Common myeloid progenitor, CD34-positive (primary cell): ENCODE results near the gene VPS33A.

Experiments
- CTCF ChIA-PET: fragments of 350-600 bp; sonication (Branson Sonifier 250); formaldehyde crosslinking; loops from one replicate; lab custom pipeline; 2021; ENCODE audit warnings: antibody characterized with exemption; lab: Charles Lee
- POLR2A ChIA-PET: fragments of 350-600 bp; sonication (Branson Sonifier 250); formaldehyde crosslinking; loops from one replicate; lab custom pipeline; 2021; ENCODE audit warnings: antibody characterized with exemption; lab: Charles Lee
- DNase-seq, 3 donors: peaks; one replicate each; pipeline versions ENCODE4 v3.0.0 to v3.0.0-alpha.2; 2013
- H3K27ac ChIP-seq, 2 experiments: 1 replicate in 1 of 2; 2 replicates in 1 of 2; pipeline ENCODE4 v1.7.0; 2013; ENCODE audit warnings: inconsistent platforms in 2 of 2, low read length in 2 of 2, mild to moderate bottlenecking in 2 of 2, low read depth in 1 of 2, moderate library complexity in 1 of 2; ENCODE audit not compliant: severe bottlenecking in 2 of 2, insufficient read depth in 1 of 2, poor library complexity in 1 of 2
- H3K27me3 ChIP-seq, 5 experiments: replicated peaks in 2 of 5; 1 replicate in 3 of 5; 2 replicates in 2 of 5; pipeline versions ENCODE4 v1.6.1 to v1.7.0; 2013; ENCODE audit warnings: low read length in 4 of 5, mild to moderate bottlenecking in 2 of 5, moderate library complexity in 2 of 5, inconsistent platforms in 1 of 5; ENCODE audit not compliant: insufficient read depth in 5 of 5, control insufficient read depth in 4 of 5
- H3K36me3 ChIP-seq, 4 experiments: 1 replicate in 2 of 4; 2 replicates in 2 of 4; pipeline versions ENCODE4 v1.6.1 to v1.7.0; 2013; ENCODE audit warnings: low read length in 3 of 4, control low read depth in 1 of 4, mild to moderate bottlenecking in 1 of 4; ENCODE audit not compliant: control insufficient read depth in 4 of 4, insufficient read depth in 4 of 4
- H3K4me1 ChIP-seq, 4 experiments: 1 replicate in 3 of 4; 2 replicates in 1 of 4; pipeline versions ENCODE4 v1.6.1 to v1.7.1; 2013; ENCODE audit warnings: low read length in 3 of 4, mild to moderate bottlenecking in 3 of 4, control low read depth in 1 of 4, inconsistent platforms in 1 of 4, moderate library complexity in 1 of 4; ENCODE audit not compliant: control insufficient read depth in 4 of 4, insufficient read depth in 4 of 4; ENCODE audit errors: control extremely low read depth in 1 of 4
- H3K4me3 ChIP-seq, 7 experiments: 1 replicate in 4 of 7; 2 replicates in 3 of 7; pipeline versions ENCODE4 v1.5.1 to v1.7.0; 2013; ENCODE audit warnings: mild to moderate bottlenecking in 7 of 7, low read length in 6 of 7, moderate library complexity in 6 of 7, inconsistent platforms in 2 of 7, low read depth in 2 of 7, control low read depth in 1 of 7; ENCODE audit not compliant: insufficient read depth in 4 of 7, control insufficient read depth in 1 of 7; ENCODE audit errors: extremely low read depth in 1 of 7
- H3K9me3 ChIP-seq, 5 experiments: 1 replicate in 4 of 5; 2 replicates in 1 of 5; pipeline versions ENCODE4 v1.6.1 to v1.7.1; 2013; ENCODE audit warnings: low read length in 4 of 5, mild to moderate bottlenecking in 2 of 5, inconsistent platforms in 1 of 5, low read depth in 1 of 5, moderate library complexity in 1 of 5; ENCODE audit not compliant: control insufficient read depth in 4 of 5, insufficient read depth in 2 of 5; ENCODE audit errors: control extremely low read depth in 1 of 5
- WGBS: methylation state at CpG from one replicate; pipeline ENCODE4 v1.1.5; 2013; ENCODE audit not compliant: insufficient coverage; 5-methylcytosine and 5-hydroxymethylcytosine counted together

The VPS33A gene

GRCh38 chr12:122226366-122227125, 39.7 kb downstream of the VPS33A start:
- H3K36me3 ChIP-seq, result peaks cover 10 to 40% (median 29%) of the 10 kb centered on the region in 4 experiments
- no peak overlapping the region for H3K27ac ChIP-seq
- no peak for DNase-seq
- CTCF ChIA-PET, result interaction anchor here (1.1 to 1.4 kb wide), 2 partner anchors 11 to 26 kb away, joined by 3 to 4 read pairs; no protein-coding TSS in a partner anchor
- 5% methylated on average over 54 of the region's 55 CpGs for WGBS
- peaks cover 0 to 29% (median 21%) of the 10 kb centered on the region in 4 experiments for H3K4me1 ChIP-seq
- H3K9me3 ChIP-seq, result no peaks in the 10 kb centered on the region
- peak overlapping the region in 6 of 7 experiments; percentile 23 to 78 (median 60) for H3K4me3 ChIP-seq
- POLR2A ChIA-PET, result interaction anchor here (0.8 to 1.1 kb wide), 5 partner anchors 10 to 94 kb away, joined by 3 to 4 read pairs (median 3); partner anchors contain the start of gene VPS33A
- no peaks in the 10 kb centered on the region for H3K27me3 ChIP-seq

- CTCF ChIA-PET, result interaction anchor here (1.1 to 1.2 kb wide), 2 partner anchors 36 to 130 kb away, joined by 3 read pairs; no protein-coding TSS in a partner anchor
Observed at GRCh38 chr12:122225683-122226365, 40.5 kb downstream of the VPS33A start, which contains the start of gene DIABLO. Gene DIABLO (minus strand): TSS chr12:122226052. CDS start chr12:122226014, 38 bp downstream.

GRCh38 chr12:122216445-122216844, 49.8 kb downstream of the VPS33A start:
- no CpG with 5 or more reads among the region's 1 CpG for WGBS
- Histone ChIP-seq H3K27me3 (no peaks in the 10 kb centered on the region), H3K27ac (no peak overlapping the region), H3K4me3 (no peak overlapping the region), H3K36me3 (peaks cover 29 to 81% (median 58%) of the 10 kb centered on the region in 4 experiments), H3K4me1 (no peaks in the 10 kb centered on the region), H3K9me3 (no peaks in the 10 kb centered on the region)
- ChIA-PET POLR2A (interaction anchor here (0.5 to 1.0 kb wide), 2 partner anchors 15 to 173 kb away, joined by 3 read pairs; no protein-coding TSS in a partner anchor), CTCF (interaction anchor here (0.8 to 1.2 kb wide), 2 partner anchors 11 to 24 kb away, joined by 3 to 4 read pairs; no protein-coding TSS in a partner anchor)
- no peak for DNase-seq

More at GRCh38 chr12:122225683-122226365, 40.5 kb downstream of the VPS33A start, which contains the start of gene DIABLO:
- Histone ChIP-seq H3K27me3 (no peaks in the 10 kb centered on the region), H3K9me3 (no peaks in the 10 kb centered on the region), H3K36me3 (peaks cover 6 to 40% (median 29%) of the 10 kb centered on the region in 4 experiments), H3K4me3 (peak within 1 kb of the TSS; percentile 74 to 99 (median 96)), H3K4me1 (peaks cover 0 to 29% (median 21%) of the 10 kb centered on the region in 4 experiments), H3K27ac (peak within 1 kb of the TSS; percentile 89 to 94)
- POLR2A ChIA-PET, result interaction anchor here (0.8 to 1.1 kb wide), 6 partner anchors 11 to 94 kb away, joined by 3 to 4 read pairs (median 3); partner anchors contain the start of gene VPS33A
- under 1% methylated on average over 63 of the region's 74 CpGs for WGBS
- DNase-seq, result peak; percentile 99 to 100 (median 100)

- no peaks in the 10 kb centered on the region for H3K9me3 ChIP-seq
- no peaks in the 10 kb centered on the region for H3K27me3 ChIP-seq
- DNase-seq, result no peak
- H3K27ac ChIP-seq, result no peak overlapping the region
- no peak overlapping the region for H3K4me3 ChIP-seq
- H3K4me1 ChIP-seq, result no peaks in the 10 kb centered on the region
- WGBS, result 89% methylated on average over 3 of the region's 5 CpGs
- H3K36me3 ChIP-seq, result peaks cover 29 to 80% (median 59%) of the 10 kb centered on the region in 4 experiments
- ChIA-PET CTCF (interaction anchor here (0.6 to 1.2 kb wide), 4 partner anchors 8 to 29 kb away, joined by 3 to 4 read pairs (median 4); no protein-coding TSS in a partner anchor), POLR2A (no interaction called here)
Observed at GRCh38 chr12:122215771-122216170, 50.5 kb downstream of the VPS33A start.

- peaks cover 11 to 53% (median 42%) of the 10 kb centered on the region in 4 experiments for H3K36me3 ChIP-seq
- WGBS, result 95% methylated on average over 15 of the region's 18 CpGs
- CTCF ChIA-PET, result interaction anchor here (0.5 to 3.9 kb wide), 4 partner anchors 13 to 221 kb away, joined by 3 to 15 read pairs (median 3); no protein-coding TSS in a partner anchor
- no peaks in the 10 kb centered on the region for H3K9me3 ChIP-seq
- no peak for DNase-seq
- H3K4me3 ChIP-seq, result no peak overlapping the region
- H3K27me3 ChIP-seq, result peaks cover 0 to 31% (median 8%) of the 10 kb centered on the region in 5 experiments
- POLR2A ChIA-PET, result no interaction called here
- peaks cover 0 to 19% (median 11%) of the 10 kb centered on the region in 4 experiments for H3K4me1 ChIP-seq
- no peak overlapping the region for H3K27ac ChIP-seq
Observed at GRCh38 chr12:122208073-122208820, 58.0 kb downstream of the VPS33A start.

- Histone ChIP-seq H3K27ac (no peak overlapping the region), H3K9me3 (no peaks in the 10 kb centered on the region), H3K4me1 (peaks cover 0 to 24% (median 16%) of the 10 kb centered on the region in 4 experiments), H3K27me3 (peaks cover 3 to 40% (median 13%) of the 10 kb centered on the region in 5 experiments), H3K4me3 (no peak overlapping the region), H3K36me3 (peaks cover 8 to 46% (median 36%) of the 10 kb centered on the region in 4 experiments)
- 100% methylated on average over 4 of the region's 8 CpGs for WGBS
- CTCF ChIA-PET, result interaction anchor here (1.0 kb wide), 1 partner anchor 79 kb away, joined by 3 read pairs; no protein-coding TSS in a partner anchor
- DNase-seq, result no peak
- POLR2A ChIA-PET, result interaction anchor here (1.5 kb wide), 1 partner anchor 18 kb away, joined by 3 read pairs; no protein-coding TSS in a partner anchor
Observed at GRCh38 chr12:122207391-122207790, 58.9 kb downstream of the VPS33A start.
